SH-SY5Y (cell line): ENCODE data around the gene PADI1.

ENCODE experiments used
- GATA2 ChIP-seq: IDR thresholded peaks from 2 replicates; pipeline ENCODE4 v1.6.1; 2011; ENCODE audit warnings: mild to moderate bottlenecking, low read depth, low read length
- GATA3 ChIP-seq: IDR thresholded peaks from 2 replicates; pipeline ENCODE4 v1.6.1; 2011; ENCODE audit warnings: low read depth, mild to moderate bottlenecking, low read length, moderate library complexity

- TF ChIP-seq GATA2: no peak
- TF ChIP-seq GATA3: no peak
These were observed 20.0 kb upstream of the PADI1 start for GRCh38 chr1:17184822-17185484.
